Fibroblast of skin of left biceps (primary cell): ENCODE measurements around the gene TCERG1L.

Experiments
- DNase-seq, 2 experiments: peaks; one replicate each; pipeline ENCODE4 v3.0.0-alpha.2; 2013; ENCODE audit warnings: low read depth in 2 of 2

Gene TCERG1L

GRCh38 chr10:131270461-131271190, 40.9 kb downstream of the TCERG1L start:
- DNase-seq = no peak

- DNase-seq = no peak
These were observed 41.6 kb downstream of the TCERG1L start for GRCh38 chr10:131269776-131270460.

GRCh38 chr10:131267814-131268095, 43.8 kb downstream of the TCERG1L start:
- no peak for DNase-seq

- DNase-seq = no peak
These were observed 44.3 kb downstream of the TCERG1L start for GRCh38 chr10:131266936-131267813.

- DNase-seq = no peak
These were observed 47.3 kb downstream of the TCERG1L start for GRCh38 chr10:131264110-131264788.

- DNase-seq = no peak
These were observed 49.5 kb downstream of the TCERG1L start for GRCh38 chr10:131261890-131262475.

GRCh38 chr10:131260452-131261211, 50.9 kb downstream of the TCERG1L start:
- DNase-seq = no peak

- DNase-seq = no peak
These were observed 51.5 kb downstream of the TCERG1L start for GRCh38 chr10:131260031-131260430.

GRCh38 chr10:131259535-131259934, 52.0 kb downstream of the TCERG1L start:
- no peak for DNase-seq

- no peak for DNase-seq
These were observed 53.3 kb downstream of the TCERG1L start for GRCh38 chr10:131258256-131258655.

- no peak for DNase-seq
These were observed 54.5 kb downstream of the TCERG1L start for GRCh38 chr10:131257027-131257426.

- DNase-seq = no peak
These were observed 56.7 kb downstream of the TCERG1L start for GRCh38 chr10:131254859-131255252.

- DNase-seq = no peak
These were observed 57.3 kb downstream of the TCERG1L start for GRCh38 chr10:131253931-131254858.

- DNase-seq = no peak
These were observed 58.8 kb downstream of the TCERG1L start for GRCh38 chr10:131252567-131253276.

- DNase-seq = no peak
These were observed 60.4 kb downstream of the TCERG1L start for GRCh38 chr10:131251146-131251541.

- no peak for DNase-seq
These were observed 60.9 kb downstream of the TCERG1L start for GRCh38 chr10:131250454-131251145.

- DNase-seq = no peak
These were observed 61.6 kb downstream of the TCERG1L start for GRCh38 chr10:131249955-131250344.

- no peak for DNase-seq
These were observed 62.1 kb downstream of the TCERG1L start for GRCh38 chr10:131249238-131249954.
